IMR-90 (cell line): ENCODE data around the gene TTLL11. TPM values are rescaled to one million over a fixed set of nuclear protein-coding genes. Genes with fewer than 3 reads are reported as not detected.

ENCODE experiments used
- ATAC-seq: fragments of 200-7000 bp; cut with Tn5 transposase; 2 replicates; pipeline ENCODE4 v1.9.1; 2020; ENCODE audit warnings: low read depth, mild to moderate bottlenecking, moderate library complexity
- BruUV-seq: library from RNA; stranded (reverse); fragments of 400-500 nt; replicated peaks from 2 replicates; lab custom pipeline; 2021; lab: Mats Ljungman, UMichigan
- CTCF ChIA-PET: fragments of 300-600 bp; formaldehyde crosslinking; extraction: SDS; loops from one replicate; lab custom pipeline; 2021; ENCODE audit warnings: antibody characterized with exemption; lab: Yijun Ruan, JAX
- POLR2A ChIA-PET: fragments of 300-600 bp; sonication (Branson Sonifier 250); formaldehyde crosslinking; loops from one replicate; lab custom pipeline; 2022; ENCODE audit warnings: antibody characterized with exemption; ENCODE audit not compliant: unreplicated experiment; lab: Charles Lee
- DNase-seq: peaks from one replicate; pipeline ENCODE4 v3.0.0; 2013
- H2AFZ ChIP-seq: replicated peaks from 2 replicates; pipeline ENCODE3; 2013; ENCODE audit warnings: low read length, mild to moderate bottlenecking; ENCODE audit not compliant: poor library complexity
- H2AK5ac ChIP-seq: 2 replicates; pipeline ENCODE4 v1.6.1; 2013; ENCODE audit warnings: low read depth, low read length, inconsistent platforms
- H2AK9ac ChIP-seq: replicated peaks from 2 replicates; pipeline ENCODE3; 2013; ENCODE audit warnings: mild to moderate bottlenecking, low read depth, low read length, moderate library complexity; ENCODE audit not compliant: poor library complexity
- H2BK120ac ChIP-seq: 2 replicates; pipeline ENCODE4 v1.6.1; 2013; ENCODE audit warnings: low read depth, low read length, inconsistent platforms
- H2BK15ac ChIP-seq: 3 replicates; pipeline ENCODE4 v1.6.1; 2013; ENCODE audit warnings: low read depth, low read length, inconsistent platforms
- H2BK20ac ChIP-seq: 2 replicates; pipeline ENCODE4 v1.6.1; 2013; ENCODE audit warnings: low read depth, mild to moderate bottlenecking, inconsistent platforms, low read length, moderate library complexity
- H2BK5ac ChIP-seq: 2 replicates; pipeline ENCODE4 v1.6.1; 2013; ENCODE audit warnings: mild to moderate bottlenecking, low read depth, low read length, inconsistent platforms; ENCODE audit not compliant: poor library complexity, severe bottlenecking
- H3K14ac ChIP-seq: replicated peaks from 2 replicates; pipeline ENCODE4 v1.6.1; 2013; ENCODE audit warnings: low read depth, low read length, inconsistent platforms
- H3K18ac ChIP-seq: 2 replicates; pipeline ENCODE4 v1.6.1; 2013; ENCODE audit warnings: low read depth, low read length, control low read depth
- H3K23ac ChIP-seq: 2 replicates; pipeline ENCODE4 v1.6.1; 2013; ENCODE audit warnings: low read depth, low read length, inconsistent platforms
- H3K27ac ChIP-seq: 2 replicates; pipeline ENCODE4 v1.5.1; 2013; ENCODE audit warnings: mild to moderate bottlenecking, control low read depth, low read length; ENCODE audit not compliant: insufficient read depth
- H3K27me3 ChIP-seq: 2 replicates; pipeline ENCODE4 v1.6.1; 2013; ENCODE audit warnings: low read length; ENCODE audit not compliant: control insufficient read depth, insufficient read depth
- H3K36me3 ChIP-seq: 2 replicates; pipeline ENCODE4 v1.6.1; 2013; ENCODE audit warnings: low read length, mixed read lengths; ENCODE audit not compliant: control insufficient read depth, insufficient read depth
- H3K4ac ChIP-seq: 2 replicates; pipeline ENCODE4 v1.6.1; 2013; ENCODE audit warnings: low read depth, low read length, inconsistent platforms
- H3K4me1 ChIP-seq: 2 replicates; pipeline ENCODE4 v1.6.1; 2013; ENCODE audit warnings: low read length, mixed read lengths; ENCODE audit not compliant: control insufficient read depth, insufficient read depth
- H3K4me2 ChIP-seq: 2 replicates; pipeline ENCODE4 v1.6.1; 2013; ENCODE audit warnings: low read depth, mild to moderate bottlenecking, control low read depth, low read length, moderate library complexity
- H3K4me3 ChIP-seq: 2 replicates; pipeline ENCODE4 v1.5.1; 2013; ENCODE audit warnings: low read depth, mild to moderate bottlenecking, control low read depth, low read length, moderate library complexity; ENCODE audit not compliant: insufficient read depth
- H3K56ac ChIP-seq: 2 replicates; pipeline ENCODE4 v1.6.1; 2013; ENCODE audit warnings: low read length, inconsistent platforms; ENCODE audit not compliant: insufficient read depth; ENCODE audit errors: extremely low read depth
- H3K79me1 ChIP-seq, 2 experiments: 2 replicates each; pipeline ENCODE4 v1.6.1; 2013; ENCODE audit warnings: low read length in 2 of 2, inconsistent platforms in 1 of 2, low read depth in 1 of 2
- H3K9ac ChIP-seq: 2 replicates; pipeline ENCODE4 v1.6.1; 2013; ENCODE audit warnings: low read depth, low read length, control low read depth
- H3K9me1 ChIP-seq: 2 replicates; pipeline ENCODE4 v1.6.1; 2013; ENCODE audit warnings: low read length, inconsistent platforms; ENCODE audit not compliant: insufficient read depth
- H3K9me3 ChIP-seq: 2 replicates; pipeline ENCODE4 v1.6.1; 2013; ENCODE audit warnings: low read length; ENCODE audit not compliant: control insufficient read depth, insufficient read depth
- H4K20me1 ChIP-seq: 2 replicates; pipeline ENCODE4 v1.6.1; 2013; ENCODE audit warnings: low read length, inconsistent platforms; ENCODE audit not compliant: insufficient read depth
- H4K5ac ChIP-seq: 2 replicates; pipeline ENCODE4 v1.6.1; 2013; ENCODE audit warnings: mild to moderate bottlenecking, low read depth, low read length, control low read depth
- H4K8ac ChIP-seq, 2 experiments: 2 replicates each; pipeline ENCODE4 v1.6.1; 2013; ENCODE audit warnings: low read depth in 2 of 2, low read length in 2 of 2, control low read depth in 1 of 2, inconsistent platforms in 1 of 2
- H4K91ac ChIP-seq: 2 replicates; pipeline ENCODE4 v1.6.1; 2013; ENCODE audit warnings: low read depth, low read length, inconsistent platforms; ENCODE audit not compliant: insufficient read depth
- BHLHE40 ChIP-seq: fragments of 150-350 bp; IDR thresholded peaks from 2 replicates; pipeline ENCODE4 v1.6.1; 2016; ENCODE audit warnings: mild to moderate bottlenecking, low read depth, low read length
- CEBPB ChIP-seq: IDR thresholded peaks from 2 replicates; pipeline ENCODE4 v1.6.1; 2012; ENCODE audit warnings: low read depth, low read length, improper control_type of control experiment
- MAFK ChIP-seq: IDR thresholded peaks from 2 replicates; pipeline ENCODE4 v1.6.1; 2012; ENCODE audit warnings: low read depth, low read length, improper control_type of control experiment
- MXI1 ChIP-seq: IDR thresholded peaks from 2 replicates; pipeline ENCODE4 v1.6.1; 2012; ENCODE audit warnings: low read depth, mild to moderate bottlenecking, low read length, moderate library complexity, borderline replicate concordance
- RFX5 ChIP-seq: IDR thresholded peaks from 2 replicates; pipeline ENCODE4 v1.8.0; 2012; ENCODE audit warnings: low read depth, mild to moderate bottlenecking, low read length, moderate library complexity
- WGBS, 2 experiments: methylation state at CpG; one replicate each; pipeline versions ENCODE4 v1.1.5 to v1.1.7; 2013; ENCODE audit warnings: missing lambda C conversion rate in 2 of 2; ENCODE audit not compliant: insufficient read length in 1 of 2; ENCODE audit errors: extremely low coverage in 2 of 2; 5-methylcytosine and 5-hydroxymethylcytosine counted together
- dilution Hi-C: fragments of 300-500 bp; cut with HindIII; formaldehyde crosslinking; loops from one replicate; pipeline ENCODE4 v1.14.3; 2018; ENCODE audit warnings: low sequenced_read_pairs; ENCODE audit not compliant: unreplicated experiment
- in situ Hi-C: fragments of 300-500 bp; cut with MboI; formaldehyde crosslinking; loops from 3 replicates; pipeline ENCODE4 v1.14.3; 2019; ENCODE audit warnings: low sequenced_read_pairs, inconsistent platforms, mixed read lengths
- intact Hi-C: fragments of 100-400 bp; cut with micrococcal nuclease; formaldehyde crosslinking; loops from 2 replicates; pipeline ENCODE4 v1.10.0; 2022
- polyA plus RNA-seq, 3 experiments: library from polyadenylated mRNA; depleted of rRNA; stranded (reverse); fragments of >200 nt; gene quantifications; 2 replicates each; pipeline ENCODE4 v1.2.3, GENCODE V29; 2012; ENCODE audit warnings: low replicate concordance in 1 of 3
- total RNA-seq: library from RNA; depleted of rRNA; stranded (reverse); fragments of >200 nt; gene quantifications from 2 replicates; pipeline ENCODE4 v1.2.3, GENCODE V29; 2012
- TF ChIP-seq, protein P1 (sequence below): conservative IDR thresholded peaks from 2 replicates; pipeline ENCODE4 v1.5.1; 2012; ENCODE audit warnings: mild to moderate bottlenecking, low read depth, low read length, improper control_type of control experiment

Gene TTLL11
- total and polyA plus RNA-seq, 2 of the 4 experiments (the other 2 are of a cell fraction): 2.0 to 4.6 TPM

DNA sequence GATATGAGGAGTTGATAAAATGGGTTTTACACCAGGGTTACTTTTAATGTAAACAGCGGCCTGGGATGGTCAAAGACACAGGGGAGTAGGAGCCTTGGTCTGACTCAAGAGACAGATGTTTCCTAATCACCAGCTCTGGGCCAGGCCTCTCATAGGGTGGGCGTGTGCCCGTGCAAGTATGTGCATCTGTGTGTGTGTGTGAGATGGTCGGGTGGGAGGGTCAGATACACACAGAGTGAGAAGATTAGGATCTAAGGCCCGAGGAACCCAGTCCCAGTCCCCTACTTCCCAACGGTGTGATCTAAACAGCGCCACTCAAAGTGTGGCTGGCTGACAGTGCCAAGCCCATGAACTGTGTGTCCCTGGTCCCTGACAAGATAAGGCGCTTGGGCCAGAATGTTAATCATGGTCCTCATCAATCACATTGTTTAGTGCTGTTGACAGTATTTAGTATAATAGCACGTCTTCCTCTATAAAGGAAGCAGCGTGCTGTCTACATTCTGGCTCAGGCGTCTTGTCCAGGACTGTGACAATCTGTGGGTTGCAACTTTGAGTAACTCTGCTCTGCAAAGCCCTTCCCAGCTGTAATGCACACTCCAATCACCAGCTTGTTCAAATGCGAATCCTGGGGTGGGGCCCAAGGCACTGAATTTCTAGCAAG lies 267.9 kb downstream of the TTLL11 start:
- dilution Hi-C loops (no loop called here), in situ Hi-C loops (no loop called here), intact Hi-C loops (no loop called here)
- DNase-seq (peak; percentile 56), ATAC-seq (peak; percentile 90)
- H3K27me3 ChIP-seq: no peaks in the 10 kb centered on the region
- peak overlapping the region; percentile 29; the same call in 1 of the 2 replicates for H3K14ac ChIP-seq
- no peak overlapping the region; the same call in 1 of the 2 replicates for H2BK120ac ChIP-seq
- H3K56ac ChIP-seq: no peak overlapping the region
- H3K18ac ChIP-seq: no peak overlapping the region
- no peak overlapping the region for H4K8ac ChIP-seq
- peaks cover 3% of the 10 kb centered on the region; the same call in 1 of the 2 replicates for H3K9me1 ChIP-seq
- no peak overlapping the region for H2AK9ac ChIP-seq
- H3K9me3 ChIP-seq: no peaks in the 10 kb centered on the region
- no peak overlapping the region for H3K23ac ChIP-seq
- WGBS, 2 experiments: 59% methylated on average over 2 of the region's 12 CpGs; no CpG with 5 or more reads in 1 of the 2 experiments
- H3K9ac ChIP-seq: no peak overlapping the region
- H2BK20ac ChIP-seq: no peak overlapping the region
- H2BK15ac ChIP-seq: no peak overlapping the region; the same call in 2 of the 3 replicates
- no peak overlapping the region for H3K27ac ChIP-seq
- H4K20me1 ChIP-seq: no peaks in the 10 kb centered on the region
- POLR2A ChIA-PET: no interaction called here
- peaks cover 8% of the 10 kb centered on the region for H3K4me1 ChIP-seq
- no peak overlapping the region for H3K4me3 ChIP-seq
- H2BK5ac ChIP-seq: no peak overlapping the region
- H3K4me2 ChIP-seq: peak overlapping the region; percentile 4; the same call in 1 of the 2 replicates
- H3K36me3 ChIP-seq: no peaks in the 10 kb centered on the region
- no peak overlapping the region for H4K5ac ChIP-seq
- no peak overlapping the region; the same call in 1 of the 2 replicates for H2AK5ac ChIP-seq
- H3K79me1 ChIP-seq: no peaks in the 10 kb centered on the region
- no peak overlapping the region for H4K91ac ChIP-seq
- H3K4ac ChIP-seq: no peak overlapping the region
- TF ChIP-seq CEBPB (peak; percentile 51; the same call in 1 of the 2 replicates), MXI1 (no peak), MAFK (no peak), RFX5 (no peak), BHLHE40 (peak; percentile 66)
- TF ChIP-seq, protein P1, sequence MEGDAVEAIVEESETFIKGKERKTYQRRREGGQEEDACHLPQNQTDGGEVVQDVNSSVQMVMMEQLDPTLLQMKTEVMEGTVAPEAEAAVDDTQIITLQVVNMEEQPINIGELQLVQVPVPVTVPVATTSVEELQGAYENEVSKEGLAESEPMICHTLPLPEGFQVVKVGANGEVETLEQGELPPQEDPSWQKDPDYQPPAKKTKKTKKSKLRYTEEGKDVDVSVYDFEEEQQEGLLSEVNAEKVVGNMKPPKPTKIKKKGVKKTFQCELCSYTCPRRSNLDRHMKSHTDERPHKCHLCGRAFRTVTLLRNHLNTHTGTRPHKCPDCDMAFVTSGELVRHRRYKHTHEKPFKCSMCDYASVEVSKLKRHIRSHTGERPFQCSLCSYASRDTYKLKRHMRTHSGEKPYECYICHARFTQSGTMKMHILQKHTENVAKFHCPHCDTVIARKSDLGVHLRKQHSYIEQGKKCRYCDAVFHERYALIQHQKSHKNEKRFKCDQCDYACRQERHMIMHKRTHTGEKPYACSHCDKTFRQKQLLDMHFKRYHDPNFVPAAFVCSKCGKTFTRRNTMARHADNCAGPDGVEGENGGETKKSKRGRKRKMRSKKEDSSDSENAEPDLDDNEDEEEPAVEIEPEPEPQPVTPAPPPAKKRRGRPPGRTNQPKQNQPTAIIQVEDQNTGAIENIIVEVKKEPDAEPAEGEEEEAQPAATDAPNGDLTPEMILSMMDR: no peak
- H2AFZ ChIP-seq: peak overlapping the region; percentile 37
- no TSS peak for BruUV-seq
- CTCF ChIA-PET: interaction anchor here (0.6 to 0.9 kb wide), 2 partner anchors 12 to 1113 kb away, joined by 4 to 5 read pairs; no protein-coding TSS in a partner anchor
